GM19452 (cell line): ENCODE results near the gene SMC1B.
"Not testable (repeated sequence)": the region's sequence is repeated elsewhere in the genome, so short reads cannot be mapped to it uniquely, and the experiment has no call there.

Experiments used
- ATAC-seq: cut with Tn5 transposase; IDR thresholded peaks from one replicate; pipeline ENCODE4 v1.9.1; 2021; ENCODE audit not compliant: unreplicated experiment

SMC1B gene

GRCh38 chr22:45446216-45446615 lies 32.8 kb upstream of the SMC1B start:
- ATAC-seq: no peak

- no peak for ATAC-seq
These were observed 31.8 kb upstream of the SMC1B start for GRCh38 chr22:45445031-45445710.

- ATAC-seq: no peak
These were observed 30.8 kb upstream of the SMC1B start for GRCh38 chr22:45444168-45444567.

GRCh38 chr22:45442116-45442515 lies 28.7 kb upstream of the SMC1B start:
- no peak for ATAC-seq

GRCh38 chr22:45441138-45441537 lies 27.7 kb upstream of the SMC1B start:
- ATAC-seq: no peak

GRCh38 chr22:45440688-45441087 lies 27.3 kb upstream of the SMC1B start:
- not testable (repeated sequence) for ATAC-seq

- no peak for ATAC-seq
These were observed 24.9 kb upstream of the SMC1B start for GRCh38 chr22:45438336-45438735.

- ATAC-seq: not testable (repeated sequence)
These were observed 23.6 kb upstream of the SMC1B start for GRCh38 chr22:45436871-45437517.

- no peak for ATAC-seq
These were observed 22.2 kb upstream of the SMC1B start for GRCh38 chr22:45435544-45436139.

- ATAC-seq: no peak
These were observed 21.6 kb upstream of the SMC1B start for GRCh38 chr22:45434981-45435380.

- ATAC-seq: no peak
These were observed 17.5 kb upstream of the SMC1B start for GRCh38 chr22:45430871-45431270.

GRCh38 chr22:45429981-45430775 lies 16.8 kb upstream of the SMC1B start:
- no peak for ATAC-seq

- ATAC-seq: no peak
These were observed 16.0 kb upstream of the SMC1B start for GRCh38 chr22:45429424-45429823.

- ATAC-seq: no peak
These were observed 15.3 kb upstream of the SMC1B start for GRCh38 chr22:45428391-45429385.

GRCh38 chr22:45427114-45427513 lies 13.7 kb upstream of the SMC1B start:
- ATAC-seq: no peak

- no peak for ATAC-seq
These were observed 13.0 kb upstream of the SMC1B start for GRCh38 chr22:45426387-45426786.

- no peak for ATAC-seq
These were observed 12.3 kb upstream of the SMC1B start for GRCh38 chr22:45425531-45426265.

GRCh38 chr22:45425101-45425500 lies 11.7 kb upstream of the SMC1B start:
- ATAC-seq: no peak

- ATAC-seq: no peak
These were observed 10.9 kb upstream of the SMC1B start for GRCh38 chr22:45424241-45424731.

- no peak for ATAC-seq
These were observed 10.1 kb upstream of the SMC1B start for GRCh38 chr22:45423524-45423923.
